Measurements from ENCODE around the gene ABCA13. TPM values are rescaled to one million over a fixed set of nuclear protein-coding genes. Genes with fewer than 3 reads are reported as not detected.
"Not testable (repeated sequence)": the region's sequence is repeated elsewhere in the genome, so short reads cannot be mapped to it uniquely, and the experiment has no call there.

Gene ABCA13
- total RNA-seq, 6 experiments from 2014 or later: 0.43 to 2.6 (median 0.84) TPM

DNA sequence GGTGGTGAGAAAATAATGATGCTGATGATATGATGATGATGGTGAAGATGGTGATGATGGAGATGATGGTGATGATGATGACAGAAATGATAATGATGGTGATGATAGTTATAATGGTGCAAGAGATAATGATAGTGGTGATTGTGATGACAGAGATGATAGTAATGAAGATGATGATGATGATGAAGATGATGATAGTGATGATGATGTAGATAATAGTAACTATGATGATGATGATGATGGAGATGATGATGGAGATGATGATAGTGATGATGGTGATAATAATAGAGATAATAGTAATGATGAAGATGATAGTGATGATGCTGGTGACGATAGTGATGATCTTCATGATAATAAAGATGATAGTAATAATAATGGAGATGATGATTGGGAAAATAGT lies 22.2 kb downstream of the ABCA13 start:
- Histone ChIP-seq H3K27ac (no peak overlapping the region), H3K4me3 (no peak overlapping the region), H3K4me1 (no peaks in the 10 kb centered on the region), H3K9me3 (no peaks in the 10 kb centered on the region), H3K27me3 (no peaks in the 10 kb centered on the region), H3K36me3 (no peaks in the 10 kb centered on the region)
- WGBS (ENCODE audit: insufficient coverage, low coverage, low lambda C conversion rate, missing lambda C conversion rate): 0% methylated on average over 1 of the region's 1 CpG
- TF ChIP-seq CTCF (IDR thresholded peaks at IDR 0.05): no peak
- no peak for TF ChIP-seq POLR2A (IDR thresholded peaks at IDR 0.05)
- DNase-seq (no peak), ATAC-seq (no peak)
- intact Hi-C loops (cut with DNase I): no loop called here

DNA sequence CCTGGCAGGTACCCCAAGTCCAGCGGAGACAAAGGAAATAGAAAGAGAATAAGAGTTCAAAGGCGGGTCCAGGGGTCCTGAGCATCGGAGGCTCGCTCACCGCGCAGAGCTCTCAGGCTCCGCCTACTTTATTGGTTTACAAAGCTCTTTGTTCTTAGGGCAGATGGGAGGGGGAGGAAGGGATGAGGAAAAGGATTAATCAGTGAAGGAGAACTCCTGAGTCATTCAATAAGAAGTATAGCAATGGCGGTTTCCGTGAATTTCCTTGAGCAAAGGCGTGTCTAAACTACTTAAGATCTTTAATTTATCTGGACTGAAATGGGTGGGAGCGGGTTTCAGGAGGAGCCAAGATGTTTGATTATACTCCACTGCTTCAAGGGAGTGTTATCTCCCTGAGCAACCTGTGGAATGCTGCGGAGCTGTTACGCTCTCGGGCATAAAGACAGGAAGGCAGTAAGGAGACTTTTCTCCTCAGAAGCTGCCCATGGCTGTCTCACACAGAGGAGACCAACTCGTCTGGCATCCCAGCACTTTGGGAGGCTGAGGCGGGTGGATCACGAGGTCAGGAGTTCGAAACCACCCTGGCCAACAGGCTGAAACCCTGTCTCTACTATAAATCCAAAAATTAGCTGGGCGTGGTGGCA lies 29.8 kb downstream of the ABCA13 start:
- H3K9me3 ChIP-seq; H3K27me3 ChIP-seq; H3K36me3 ChIP-seq; H3K4me3 ChIP-seq; intact Hi-C loops (cut with DNase I); ATAC-seq; H3K27ac ChIP-seq; DNase-seq; H3K4me1 ChIP-seq: not testable (repeated sequence)
- 56% methylated on average over 15 of the region's 19 CpGs for WGBS (ENCODE audit: insufficient coverage, low coverage, low lambda C conversion rate, missing lambda C conversion rate)

GRCh38 chr7:48202916-48203315 lies 31.7 kb downstream of the ABCA13 start:
- H3K27me3 ChIP-seq; H3K4me1 ChIP-seq; H3K27ac ChIP-seq; intact Hi-C loops (cut with DNase I); H3K4me3 ChIP-seq; H3K36me3 ChIP-seq; DNase-seq; ATAC-seq; H3K9me3 ChIP-seq: not testable (repeated sequence)
- no CpG with 5 or more reads among the region's 41 CpGs for WGBS (ENCODE audit: insufficient coverage, low coverage, low lambda C conversion rate, missing lambda C conversion rate)

DNA sequence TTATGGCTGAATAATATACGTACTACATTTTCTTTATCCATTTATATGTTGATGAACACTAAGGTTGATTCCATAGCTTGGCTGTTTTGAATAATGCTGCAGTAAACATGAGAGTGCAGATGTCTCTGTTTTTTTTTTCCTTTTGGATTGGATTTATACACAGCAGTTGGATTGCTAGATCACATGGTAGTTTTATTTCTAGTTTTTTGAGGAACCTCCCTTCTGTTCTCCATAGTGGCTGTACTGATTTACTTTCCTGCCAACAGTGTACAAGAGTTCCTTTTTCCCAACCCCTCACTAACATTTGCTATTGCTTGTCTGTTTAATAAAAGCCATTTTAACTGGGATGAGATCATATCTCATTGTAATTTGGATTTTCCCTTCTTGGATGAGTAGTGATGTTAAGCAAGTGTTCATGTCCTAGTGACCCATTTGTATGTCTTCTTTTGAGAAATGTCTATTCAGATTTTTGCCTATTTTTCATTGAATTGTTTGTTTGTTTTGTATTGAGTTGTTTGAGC lies 36.0 kb downstream of the ABCA13 start:
- Histone ChIP-seq H3K27ac (no peak overlapping the region), H3K4me3 (no peak overlapping the region), H3K4me1 (no peaks in the 10 kb centered on the region), H3K9me3 (no peaks in the 10 kb centered on the region), H3K27me3 (no peaks in the 10 kb centered on the region), H3K36me3 (no peaks in the 10 kb centered on the region)
- TF ChIP-seq CTCF (IDR thresholded peaks at IDR 0.05) (no peak), POLR2A (IDR thresholded peaks at IDR 0.05) (no peak)
- no peak for ATAC-seq
- intact Hi-C loops (cut with DNase I): no loop called here
- no peak for DNase-seq
- WGBS (ENCODE audit: insufficient coverage, low coverage, low lambda C conversion rate, missing lambda C conversion rate): 73% methylated on average over 1 of the region's 1 CpG

DNA sequence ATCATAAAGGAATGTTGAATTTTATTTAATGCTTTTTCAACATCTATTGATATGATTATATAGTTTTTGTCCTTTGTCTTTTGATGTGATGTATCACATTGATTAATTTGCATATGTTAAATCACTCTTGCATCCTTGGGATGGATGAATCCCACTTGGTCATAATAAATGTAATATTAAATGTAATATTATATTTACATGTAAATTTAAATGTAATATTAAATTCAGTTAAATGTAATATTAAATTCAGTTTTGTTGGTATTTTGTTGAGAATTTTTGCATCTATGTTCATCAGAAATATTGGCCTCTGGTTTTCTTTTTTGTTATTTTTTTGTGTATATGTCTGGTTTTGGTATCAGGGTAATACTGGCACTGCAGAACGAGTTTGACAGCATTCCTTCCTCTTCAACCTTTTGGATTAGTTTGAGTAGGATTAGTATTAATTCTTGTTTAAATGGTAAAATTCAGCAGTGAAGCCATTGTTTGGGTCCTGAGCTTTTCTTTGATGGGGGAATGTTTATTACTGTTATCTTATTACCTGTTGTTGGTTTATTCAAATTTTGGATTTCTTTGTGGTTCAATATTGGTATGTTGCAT lies 37.8 kb downstream of the ABCA13 start:
- TF ChIP-seq POLR2A (IDR thresholded peaks at IDR 0.05) (no peak), CTCF (IDR thresholded peaks at IDR 0.05) (no peak)
- Histone ChIP-seq H3K4me1 (no peaks in the 10 kb centered on the region), H3K27me3 (no peaks in the 10 kb centered on the region), H3K4me3 (no peak overlapping the region), H3K36me3 (no peaks in the 10 kb centered on the region), H3K9me3 (no peaks in the 10 kb centered on the region), H3K27ac (no peak overlapping the region)
- intact Hi-C loops (cut with DNase I): no loop called here
- ATAC-seq: no peak
- WGBS (ENCODE audit: insufficient coverage, low coverage, low lambda C conversion rate, missing lambda C conversion rate): 38% methylated on average over 1 of the region's 1 CpG
- DNase-seq: no peak

Measured in right lobe of liver (tissue), 6 donors.